Anterior cingulate cortex (tissue), 58 donors: Measurements from ENCODE around the gene DPP9.
A peak's percentile ranks its signal among the peaks of the same experiment; 100 is the strongest.

Experiments used
- DNase-seq, 58 donors: peaks; one replicate each; lab custom pipeline; 2025; lab: John Stamatoyannopoulos, UW

DPP9 gene

GRCh38 chr19:4638828-4639530 is 84.7 kb downstream of the DPP9 start, which contains the start of gene TNFAIP8L1:
TNFAIP8L1 (plus strand) TSS chr19:4639516; CDS start chr19:4651870, 12,354 bp downstream.
- DNase-seq = peak; percentile 54 to 96 (median 89)

DNA sequence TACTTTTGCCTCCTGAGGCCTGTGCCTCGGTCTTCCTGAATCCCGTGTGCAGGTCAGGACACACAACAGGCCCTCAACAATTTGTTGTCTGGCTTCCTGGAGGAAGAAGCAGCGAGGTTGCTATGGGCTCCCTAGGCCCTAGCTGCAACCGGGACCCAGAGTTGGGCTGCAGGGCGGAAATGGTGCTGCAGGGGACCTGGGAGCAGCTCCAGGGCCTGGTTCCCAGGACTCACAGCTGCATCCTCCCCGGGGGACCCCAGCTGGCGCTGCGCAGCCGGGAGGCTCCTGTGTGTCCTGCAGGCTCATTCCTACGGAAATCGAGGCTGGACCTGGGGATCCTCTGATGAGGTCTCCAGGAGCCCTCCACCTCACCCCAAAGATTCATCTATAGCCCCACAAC is 85.3 kb downstream of the DPP9 start:
- no peak for DNase-seq

DNA sequence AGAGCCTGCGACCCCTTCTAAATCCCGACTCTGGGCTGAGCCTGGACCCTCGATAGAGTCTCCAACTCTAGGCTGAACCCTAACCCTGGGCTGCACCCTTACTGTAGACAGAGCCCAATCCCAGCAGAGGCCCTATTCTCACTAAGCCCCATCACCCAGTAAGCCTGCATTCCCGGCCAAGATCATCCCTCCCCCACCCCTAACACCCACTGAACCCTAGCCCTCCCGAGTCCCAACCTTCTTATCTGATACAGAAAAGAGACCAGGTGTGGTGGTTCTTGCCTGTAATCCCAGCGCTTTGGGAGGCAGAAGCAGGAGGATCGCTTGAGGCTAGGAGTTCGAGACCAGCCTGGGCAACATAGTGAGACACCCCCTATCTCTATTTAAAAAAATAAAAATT is 86.9 kb downstream of the DPP9 start:
- DNase-seq = no peak

- peak in 39 of 58 donors; percentile 3 to 72 (median 36) for DNase-seq
Measured at GRCh38 chr19:4636151-4636717, 87.4 kb downstream of the DPP9 start.

- no peak for DNase-seq
Measured at GRCh38 chr19:4635754-4636116, 87.9 kb downstream of the DPP9 start.

DNA sequence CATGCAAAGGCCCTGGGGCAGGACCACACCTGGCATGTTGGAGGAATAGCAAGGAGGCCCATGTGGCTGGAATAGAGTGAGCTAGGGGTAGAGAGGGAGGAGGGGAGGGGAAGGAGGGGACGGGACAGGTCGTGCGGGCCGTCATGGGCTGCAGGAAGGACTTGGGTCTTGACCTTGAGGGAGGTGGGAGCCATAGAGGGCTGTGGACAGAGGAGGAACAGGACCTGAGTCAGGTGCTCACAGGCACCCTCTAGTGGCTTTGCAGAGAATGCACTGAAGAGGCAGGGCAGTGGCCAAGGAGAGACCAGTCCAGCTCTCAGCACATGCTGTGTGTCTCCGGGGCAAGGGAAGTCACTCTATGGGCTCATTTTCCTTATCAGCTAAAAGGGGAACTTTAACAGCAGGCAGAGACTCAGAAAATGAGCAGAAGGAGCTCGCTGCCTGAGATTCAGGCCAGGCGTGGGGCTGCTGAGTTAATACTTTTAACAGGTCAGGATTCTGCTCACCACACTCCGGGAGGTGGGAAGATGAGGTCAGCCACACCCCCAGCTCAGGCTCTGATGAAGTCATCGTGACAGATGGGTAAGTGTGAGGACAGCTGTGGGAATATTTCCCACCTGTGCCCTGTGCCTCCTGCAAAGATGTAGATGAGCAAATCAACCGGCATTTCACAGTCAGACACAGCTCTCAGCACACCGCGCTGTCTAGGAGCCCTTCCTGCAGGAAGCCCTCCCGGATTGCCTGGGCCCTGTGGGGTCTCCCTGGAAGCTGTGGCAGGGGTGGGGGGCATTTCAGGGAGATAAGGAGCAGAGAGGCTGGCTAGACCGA is 90.3 kb downstream of the DPP9 start:
- peak in 32 of 58 donors; percentile 5 to 47 (median 26) for DNase-seq
